IMR-90 (cell line): ENCODE measurements around the gene NXPH4. TPM values are rescaled to one million over a fixed set of nuclear protein-coding genes. Genes with fewer than 3 reads are reported as not detected.
A peak's percentile ranks its signal among the peaks of the same experiment; 100 is the strongest.

Experiments
- ATAC-seq: fragments of 200-7000 bp; cut with Tn5 transposase; 2 replicates; pipeline ENCODE4 v1.9.1; 2020; ENCODE audit warnings: low read depth, mild to moderate bottlenecking, moderate library complexity
- BruUV-seq: library from RNA; stranded (reverse); fragments of 400-500 nt; replicated peaks from 2 replicates; lab custom pipeline; 2021; lab: Mats Ljungman, UMichigan
- CTCF ChIA-PET: fragments of 300-600 bp; formaldehyde crosslinking; extraction: SDS; loops from one replicate; lab custom pipeline; 2021; ENCODE audit warnings: antibody characterized with exemption; lab: Yijun Ruan, JAX
- POLR2A ChIA-PET: fragments of 300-600 bp; sonication (Branson Sonifier 250); formaldehyde crosslinking; loops from one replicate; lab custom pipeline; 2022; ENCODE audit warnings: antibody characterized with exemption; ENCODE audit not compliant: unreplicated experiment; lab: Charles Lee
- DNase-seq: peaks from one replicate; pipeline ENCODE4 v3.0.0; 2013
- H2AFZ ChIP-seq: replicated peaks from 2 replicates; pipeline ENCODE3; 2013; ENCODE audit warnings: low read length, mild to moderate bottlenecking; ENCODE audit not compliant: poor library complexity
- H2AK5ac ChIP-seq: 2 replicates; pipeline ENCODE4 v1.6.1; 2013; ENCODE audit warnings: low read depth, low read length, inconsistent platforms
- H2AK9ac ChIP-seq: replicated peaks from 2 replicates; pipeline ENCODE3; 2013; ENCODE audit warnings: mild to moderate bottlenecking, low read depth, low read length, moderate library complexity; ENCODE audit not compliant: poor library complexity
- H2BK120ac ChIP-seq: 2 replicates; pipeline ENCODE4 v1.6.1; 2013; ENCODE audit warnings: low read depth, low read length, inconsistent platforms
- H2BK15ac ChIP-seq: 3 replicates; pipeline ENCODE4 v1.6.1; 2013; ENCODE audit warnings: low read depth, low read length, inconsistent platforms
- H2BK20ac ChIP-seq: 2 replicates; pipeline ENCODE4 v1.6.1; 2013; ENCODE audit warnings: low read depth, mild to moderate bottlenecking, inconsistent platforms, low read length, moderate library complexity
- H2BK5ac ChIP-seq: 2 replicates; pipeline ENCODE4 v1.6.1; 2013; ENCODE audit warnings: mild to moderate bottlenecking, low read depth, low read length, inconsistent platforms; ENCODE audit not compliant: poor library complexity, severe bottlenecking
- H3K14ac ChIP-seq: replicated peaks from 2 replicates; pipeline ENCODE4 v1.6.1; 2013; ENCODE audit warnings: low read depth, low read length, inconsistent platforms
- H3K18ac ChIP-seq: 2 replicates; pipeline ENCODE4 v1.6.1; 2013; ENCODE audit warnings: low read depth, low read length, control low read depth
- H3K23ac ChIP-seq: 2 replicates; pipeline ENCODE4 v1.6.1; 2013; ENCODE audit warnings: low read depth, low read length, inconsistent platforms
- H3K27ac ChIP-seq: 2 replicates; pipeline ENCODE4 v1.5.1; 2013; ENCODE audit warnings: mild to moderate bottlenecking, control low read depth, low read length; ENCODE audit not compliant: insufficient read depth
- H3K27me3 ChIP-seq: 2 replicates; pipeline ENCODE4 v1.6.1; 2013; ENCODE audit warnings: low read length; ENCODE audit not compliant: control insufficient read depth, insufficient read depth
- H3K36me3 ChIP-seq: 2 replicates; pipeline ENCODE4 v1.6.1; 2013; ENCODE audit warnings: low read length, mixed read lengths; ENCODE audit not compliant: control insufficient read depth, insufficient read depth
- H3K4ac ChIP-seq: 2 replicates; pipeline ENCODE4 v1.6.1; 2013; ENCODE audit warnings: low read depth, low read length, inconsistent platforms
- H3K4me1 ChIP-seq: 2 replicates; pipeline ENCODE4 v1.6.1; 2013; ENCODE audit warnings: low read length, mixed read lengths; ENCODE audit not compliant: control insufficient read depth, insufficient read depth
- H3K4me2 ChIP-seq: 2 replicates; pipeline ENCODE4 v1.6.1; 2013; ENCODE audit warnings: low read depth, mild to moderate bottlenecking, control low read depth, low read length, moderate library complexity
- H3K4me3 ChIP-seq: 2 replicates; pipeline ENCODE4 v1.5.1; 2013; ENCODE audit warnings: low read depth, mild to moderate bottlenecking, control low read depth, low read length, moderate library complexity; ENCODE audit not compliant: insufficient read depth
- H3K56ac ChIP-seq: 2 replicates; pipeline ENCODE4 v1.6.1; 2013; ENCODE audit warnings: low read length, inconsistent platforms; ENCODE audit not compliant: insufficient read depth; ENCODE audit errors: extremely low read depth
- H3K79me1 ChIP-seq, 2 experiments: 2 replicates each; pipeline ENCODE4 v1.6.1; 2013; ENCODE audit warnings: low read length in 2 of 2, inconsistent platforms in 1 of 2, low read depth in 1 of 2
- H3K9ac ChIP-seq: 2 replicates; pipeline ENCODE4 v1.6.1; 2013; ENCODE audit warnings: low read depth, low read length, control low read depth
- H3K9me1 ChIP-seq: 2 replicates; pipeline ENCODE4 v1.6.1; 2013; ENCODE audit warnings: low read length, inconsistent platforms; ENCODE audit not compliant: insufficient read depth
- H3K9me3 ChIP-seq: 2 replicates; pipeline ENCODE4 v1.6.1; 2013; ENCODE audit warnings: low read length; ENCODE audit not compliant: control insufficient read depth, insufficient read depth
- H4K20me1 ChIP-seq: 2 replicates; pipeline ENCODE4 v1.6.1; 2013; ENCODE audit warnings: low read length, inconsistent platforms; ENCODE audit not compliant: insufficient read depth
- H4K5ac ChIP-seq: 2 replicates; pipeline ENCODE4 v1.6.1; 2013; ENCODE audit warnings: mild to moderate bottlenecking, low read depth, low read length, control low read depth
- H4K8ac ChIP-seq, 2 experiments: 2 replicates each; pipeline ENCODE4 v1.6.1; 2013; ENCODE audit warnings: low read depth in 2 of 2, low read length in 2 of 2, control low read depth in 1 of 2, inconsistent platforms in 1 of 2
- H4K91ac ChIP-seq: 2 replicates; pipeline ENCODE4 v1.6.1; 2013; ENCODE audit warnings: low read depth, low read length, inconsistent platforms; ENCODE audit not compliant: insufficient read depth
- BHLHE40 ChIP-seq: fragments of 150-350 bp; IDR thresholded peaks from 2 replicates; pipeline ENCODE4 v1.6.1; 2016; ENCODE audit warnings: mild to moderate bottlenecking, low read depth, low read length
- CEBPB ChIP-seq: IDR thresholded peaks from 2 replicates; pipeline ENCODE4 v1.6.1; 2012; ENCODE audit warnings: low read depth, low read length, improper control_type of control experiment
- CHD1 ChIP-seq: IDR thresholded peaks from 2 replicates; pipeline ENCODE4 v1.6.1; 2012; ENCODE audit warnings: low read depth, low read length, improper control_type of control experiment
- FOS ChIP-seq: fragments of 150-350 bp; IDR thresholded peaks from 2 replicates; pipeline ENCODE4 v1.6.1; 2016; ENCODE audit warnings: low read depth, low read length
- MAFK ChIP-seq: IDR thresholded peaks from 2 replicates; pipeline ENCODE4 v1.6.1; 2012; ENCODE audit warnings: low read depth, low read length, improper control_type of control experiment
- MAZ ChIP-seq: IDR thresholded peaks from 2 replicates; pipeline ENCODE4 v1.6.1; 2012; ENCODE audit warnings: low read depth, mild to moderate bottlenecking, low read length, improper control_type of control experiment, moderate library complexity, borderline replicate concordance
- MXI1 ChIP-seq: IDR thresholded peaks from 2 replicates; pipeline ENCODE4 v1.6.1; 2012; ENCODE audit warnings: low read depth, mild to moderate bottlenecking, low read length, moderate library complexity, borderline replicate concordance
- NFE2L2 ChIP-seq: fragments of 150-350 bp; IDR thresholded peaks from 2 replicates; pipeline ENCODE4 v1.6.1; 2016; ENCODE audit warnings: low read depth, mild to moderate bottlenecking, low read length
- POLR2A ChIP-seq: IDR thresholded peaks from 2 replicates; pipeline ENCODE4 v1.6.1; 2012; ENCODE audit warnings: mild to moderate bottlenecking, low read depth, low read length
- RAD21 ChIP-seq: IDR thresholded peaks from 2 replicates; pipeline ENCODE4 v1.6.1; 2012; ENCODE audit warnings: low read length, improper control_type of control experiment
- RCOR1 ChIP-seq: IDR thresholded peaks from 2 replicates; pipeline ENCODE4 v1.6.1; 2012; ENCODE audit warnings: mild to moderate bottlenecking, low read length, improper control_type of control experiment; ENCODE audit not compliant: insufficient replicate concordance
- SMC3 ChIP-seq: fragments of 150-350 bp; IDR thresholded peaks from 2 replicates; pipeline ENCODE4 v1.6.1; 2016; ENCODE audit warnings: low read depth, mild to moderate bottlenecking, antibody characterized with exemption, low read length, moderate library complexity
- WGBS, 2 experiments: methylation state at CpG; one replicate each; pipeline versions ENCODE4 v1.1.5 to v1.1.7; 2013; ENCODE audit warnings: missing lambda C conversion rate in 2 of 2; ENCODE audit not compliant: insufficient read length in 1 of 2; ENCODE audit errors: extremely low coverage in 2 of 2; 5-methylcytosine and 5-hydroxymethylcytosine counted together
- dilution Hi-C: fragments of 300-500 bp; cut with HindIII; formaldehyde crosslinking; loops from one replicate; pipeline ENCODE4 v1.14.3; 2018; ENCODE audit warnings: low sequenced_read_pairs; ENCODE audit not compliant: unreplicated experiment
- in situ Hi-C: fragments of 300-500 bp; cut with MboI; formaldehyde crosslinking; loops from 3 replicates; pipeline ENCODE4 v1.14.3; 2019; ENCODE audit warnings: low sequenced_read_pairs, inconsistent platforms, mixed read lengths
- intact Hi-C: fragments of 100-400 bp; cut with micrococcal nuclease; formaldehyde crosslinking; loops from 2 replicates; pipeline ENCODE4 v1.10.0; 2022
- polyA plus RNA-seq, 3 experiments: library from polyadenylated mRNA; depleted of rRNA; stranded (reverse); fragments of >200 nt; gene quantifications; 2 replicates each; pipeline ENCODE4 v1.2.3, GENCODE V29; 2012; ENCODE audit warnings: low replicate concordance in 1 of 3
- total RNA-seq: library from RNA; depleted of rRNA; stranded (reverse); fragments of >200 nt; gene quantifications from 2 replicates; pipeline ENCODE4 v1.2.3, GENCODE V29; 2012
- TF ChIP-seq, protein P1 (sequence below): fragments of 150-350 bp; IDR thresholded peaks from 2 replicates; pipeline ENCODE4 v1.6.1; 2017; ENCODE audit warnings: mild to moderate bottlenecking, antibody characterized with exemption, low read length, low read depth
- TF ChIP-seq, protein P2 (sequence below): conservative IDR thresholded peaks from 2 replicates; pipeline ENCODE4 v1.5.1; 2012; ENCODE audit warnings: mild to moderate bottlenecking, low read depth, low read length, improper control_type of control experiment
- TF ChIP-seq, protein P3 (sequence below): fragments of 150-350 bp; IDR thresholded peaks from 2 replicates; pipeline ENCODE4 v1.6.1; 2016; ENCODE audit warnings: low read depth, mild to moderate bottlenecking, low read length, moderate library complexity, borderline replicate concordance

NXPH4 gene
- total and polyA plus RNA-seq, 2 of the 4 experiments (the other 2 are of a cell fraction), result 0.36 to 3.8 TPM

DNA sequence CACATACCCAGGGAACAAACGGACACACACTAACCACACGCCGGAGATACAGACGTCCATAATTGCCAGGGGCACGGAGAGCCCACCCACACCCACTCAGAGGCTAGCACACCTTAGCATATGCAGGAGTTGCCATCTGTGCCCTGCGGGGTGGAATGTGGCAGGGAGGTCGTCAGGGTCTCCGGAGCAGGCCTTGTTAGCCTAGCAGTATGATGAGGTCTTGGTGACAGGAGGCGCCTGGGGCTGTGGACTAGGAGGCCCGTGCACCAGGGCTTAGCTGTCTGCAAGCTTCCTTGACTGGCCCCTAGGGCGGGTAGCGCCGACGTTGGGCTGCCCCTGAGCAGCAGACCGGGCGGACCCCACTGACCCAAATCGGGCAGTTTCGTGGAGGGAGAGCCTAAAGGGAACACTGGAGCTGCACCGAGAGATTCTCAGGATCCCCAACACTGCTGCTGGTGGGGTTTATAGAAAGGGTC is 24.4 kb downstream of the NXPH4 start:
- Histone ChIP-seq H2AK5ac (peak overlapping the region; percentile 25), H2AK9ac (peak overlapping the region; percentile 96), H3K4me2 (peak overlapping the region; percentile 92), H3K9ac (peak overlapping the region; percentile 93), H3K36me3 (peaks cover 3% of the 10 kb centered on the region; the same call in 1 of the 2 replicates), H3K9me3 (no peaks in the 10 kb centered on the region), H3K9me1 (peaks cover 7% of the 10 kb centered on the region; the same call in 1 of the 2 replicates), H4K8ac (peak overlapping the region; percentile 9 to 95; a peak in 2 of 4 replicates), H3K4ac (peak overlapping the region; percentile 98), H3K79me1 (peaks cover 0 to 10% of the 10 kb centered on the region in 2 experiments; a peak in 1 of 4 replicates), H3K23ac (peak overlapping the region; percentile 75; the same call in 1 of the 2 replicates), H3K56ac (no peak overlapping the region), H2BK120ac (no peak overlapping the region; the same call in 1 of the 2 replicates), H4K20me1 (peaks cover 42% of the 10 kb centered on the region; the same call in 1 of the 2 replicates), H3K18ac (no peak overlapping the region), H3K4me3 (peak overlapping the region; percentile 55), H4K91ac (no peak overlapping the region), H2BK5ac (no peak overlapping the region), H3K4me1 (peaks cover 17% of the 10 kb centered on the region), H4K5ac (no peak overlapping the region), H2BK15ac (no peak overlapping the region), H2BK20ac (no peak overlapping the region), H2AFZ (peak overlapping the region; percentile 92), H3K14ac (peak overlapping the region; percentile 76), H3K27me3 (peaks cover 6% of the 10 kb centered on the region; the same call in 1 of the 2 replicates), H3K27ac (no peak overlapping the region)
- ATAC-seq (no peak), DNase-seq (no peak)
- BruUV-seq, result no TSS peak
- 34% methylated on average over 11 of the region's 19 CpGs; no CpG with 5 or more reads in 1 of the 2 experiments for WGBS, 2 experiments
- TF ChIP-seq FOS, result no peak
- TF ChIP-seq, protein P1, sequence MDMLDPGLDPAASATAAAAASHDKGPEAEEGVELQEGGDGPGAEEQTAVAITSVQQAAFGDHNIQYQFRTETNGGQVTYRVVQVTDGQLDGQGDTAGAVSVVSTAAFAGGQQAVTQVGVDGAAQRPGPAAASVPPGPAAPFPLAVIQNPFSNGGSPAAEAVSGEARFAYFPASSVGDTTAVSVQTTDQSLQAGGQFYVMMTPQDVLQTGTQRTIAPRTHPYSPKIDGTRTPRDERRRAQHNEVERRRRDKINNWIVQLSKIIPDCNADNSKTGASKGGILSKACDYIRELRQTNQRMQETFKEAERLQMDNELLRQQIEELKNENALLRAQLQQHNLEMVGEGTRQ, result no peak
- TF ChIP-seq, protein P2, sequence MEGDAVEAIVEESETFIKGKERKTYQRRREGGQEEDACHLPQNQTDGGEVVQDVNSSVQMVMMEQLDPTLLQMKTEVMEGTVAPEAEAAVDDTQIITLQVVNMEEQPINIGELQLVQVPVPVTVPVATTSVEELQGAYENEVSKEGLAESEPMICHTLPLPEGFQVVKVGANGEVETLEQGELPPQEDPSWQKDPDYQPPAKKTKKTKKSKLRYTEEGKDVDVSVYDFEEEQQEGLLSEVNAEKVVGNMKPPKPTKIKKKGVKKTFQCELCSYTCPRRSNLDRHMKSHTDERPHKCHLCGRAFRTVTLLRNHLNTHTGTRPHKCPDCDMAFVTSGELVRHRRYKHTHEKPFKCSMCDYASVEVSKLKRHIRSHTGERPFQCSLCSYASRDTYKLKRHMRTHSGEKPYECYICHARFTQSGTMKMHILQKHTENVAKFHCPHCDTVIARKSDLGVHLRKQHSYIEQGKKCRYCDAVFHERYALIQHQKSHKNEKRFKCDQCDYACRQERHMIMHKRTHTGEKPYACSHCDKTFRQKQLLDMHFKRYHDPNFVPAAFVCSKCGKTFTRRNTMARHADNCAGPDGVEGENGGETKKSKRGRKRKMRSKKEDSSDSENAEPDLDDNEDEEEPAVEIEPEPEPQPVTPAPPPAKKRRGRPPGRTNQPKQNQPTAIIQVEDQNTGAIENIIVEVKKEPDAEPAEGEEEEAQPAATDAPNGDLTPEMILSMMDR, result no peak
- TF ChIP-seq POLR2A, result no peak
- TF ChIP-seq CEBPB, result no peak
- no peak for TF ChIP-seq MAZ
- no peak for TF ChIP-seq MXI1
- TF ChIP-seq RCOR1, result no peak
- no peak for TF ChIP-seq CHD1
- no peak for TF ChIP-seq BHLHE40
- TF ChIP-seq SMC3, result no peak
- no peak for TF ChIP-seq RAD21
- no peak for TF ChIP-seq MAFK
- TF ChIP-seq, protein P3, sequence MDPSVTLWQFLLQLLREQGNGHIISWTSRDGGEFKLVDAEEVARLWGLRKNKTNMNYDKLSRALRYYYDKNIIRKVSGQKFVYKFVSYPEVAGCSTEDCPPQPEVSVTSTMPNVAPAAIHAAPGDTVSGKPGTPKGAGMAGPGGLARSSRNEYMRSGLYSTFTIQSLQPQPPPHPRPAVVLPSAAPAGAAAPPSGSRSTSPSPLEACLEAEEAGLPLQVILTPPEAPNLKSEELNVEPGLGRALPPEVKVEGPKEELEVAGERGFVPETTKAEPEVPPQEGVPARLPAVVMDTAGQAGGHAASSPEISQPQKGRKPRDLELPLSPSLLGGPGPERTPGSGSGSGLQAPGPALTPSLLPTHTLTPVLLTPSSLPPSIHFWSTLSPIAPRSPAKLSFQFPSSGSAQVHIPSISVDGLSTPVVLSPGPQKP, result no peak
- TF ChIP-seq NFE2L2, result no peak
- CTCF ChIA-PET, result interaction anchor here (0.6 to 5.8 kb wide), 3 partner anchors 11 to 168 kb away, joined by 4 to 47 read pairs (median 25); partner anchors contain the start of gene SHMT2
- POLR2A ChIA-PET, result interaction anchor here (1.3 kb wide), 1 partner anchor 214 kb away, joined by 4 read pairs; the partner anchor contains the start of gene INHBE
- intact Hi-C loops (loop anchor here (5.0 kb wide), 1 partner anchor 129 kb away; the partner anchor contains the start of gene STAT6), dilution Hi-C loops (no loop called here), in situ Hi-C loops (no loop called here)
